ENCODE data around the gene PARD3. TPM values are rescaled to one million over a fixed set of nuclear protein-coding genes. Genes with fewer than 3 reads are reported as not detected.

Gene PARD3
- polyA plus RNA-seq, 3 donors from 2014 or later = 0.72 TPM; not detected in 2

DNA sequence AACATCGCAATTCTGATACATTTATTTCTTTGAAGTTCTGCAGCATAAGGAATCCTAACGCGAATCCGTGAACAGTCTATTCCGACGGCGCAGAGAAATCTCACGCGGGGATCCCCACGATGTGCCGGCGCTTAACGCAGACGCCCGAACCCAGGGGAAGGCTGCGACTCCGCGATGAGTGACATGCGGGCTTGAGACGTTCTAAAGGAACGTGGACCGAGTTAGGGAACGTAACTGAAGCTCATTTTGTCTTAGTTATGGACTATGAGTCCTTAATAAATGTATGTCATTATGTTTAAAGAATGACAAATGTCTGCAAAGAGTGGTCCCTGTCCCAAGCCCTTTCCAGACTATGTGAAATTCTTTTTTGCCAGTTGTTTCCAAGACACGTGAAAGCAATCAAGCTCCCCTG lies 995 bp upstream of the PARD3 start:
- no peak overlapping the region for H3K27ac Mint-ChIP-seq
- no peaks in the 10 kb centered on the region for H3K9me3 Mint-ChIP-seq
- H3K4me3 Mint-ChIP-seq = peak overlapping the region; percentile 52 to 64 (median 62)
- peaks cover 4 to 5% of the 10 kb centered on the region in 2 donors for H3K4me1 Mint-ChIP-seq
- no peaks in the 10 kb centered on the region for H3K36me3 Mint-ChIP-seq
- DNase-seq = no peak
- peaks cover 12 to 33% (median 21%) of the 10 kb centered on the region in 3 donors for H3K27me3 Mint-ChIP-seq (ENCODE audit: low read depth in 3 of 3)

DNA sequence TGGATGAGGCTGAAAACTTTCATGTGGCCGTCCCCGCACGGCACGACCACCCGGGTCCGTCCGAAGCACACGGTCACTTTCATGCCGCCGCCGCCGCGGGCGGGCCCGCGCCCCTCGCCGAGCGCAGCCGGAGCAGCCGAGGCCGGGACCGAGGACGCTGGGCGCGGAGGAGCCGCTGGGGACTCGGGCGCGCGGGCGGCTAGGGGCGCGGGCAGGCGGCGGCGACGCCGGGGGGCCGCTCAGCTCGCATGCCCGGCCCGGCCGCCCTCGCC lies 247 bp downstream of the PARD3 start:
- Mint-ChIP-seq H3K36me3 (no peaks in the 10 kb centered on the region), H3K27me3 (ENCODE audit: low read depth in 3 of 3) (peaks cover 13 to 35% (median 24%) of the 10 kb centered on the region in 3 donors)

DNA sequence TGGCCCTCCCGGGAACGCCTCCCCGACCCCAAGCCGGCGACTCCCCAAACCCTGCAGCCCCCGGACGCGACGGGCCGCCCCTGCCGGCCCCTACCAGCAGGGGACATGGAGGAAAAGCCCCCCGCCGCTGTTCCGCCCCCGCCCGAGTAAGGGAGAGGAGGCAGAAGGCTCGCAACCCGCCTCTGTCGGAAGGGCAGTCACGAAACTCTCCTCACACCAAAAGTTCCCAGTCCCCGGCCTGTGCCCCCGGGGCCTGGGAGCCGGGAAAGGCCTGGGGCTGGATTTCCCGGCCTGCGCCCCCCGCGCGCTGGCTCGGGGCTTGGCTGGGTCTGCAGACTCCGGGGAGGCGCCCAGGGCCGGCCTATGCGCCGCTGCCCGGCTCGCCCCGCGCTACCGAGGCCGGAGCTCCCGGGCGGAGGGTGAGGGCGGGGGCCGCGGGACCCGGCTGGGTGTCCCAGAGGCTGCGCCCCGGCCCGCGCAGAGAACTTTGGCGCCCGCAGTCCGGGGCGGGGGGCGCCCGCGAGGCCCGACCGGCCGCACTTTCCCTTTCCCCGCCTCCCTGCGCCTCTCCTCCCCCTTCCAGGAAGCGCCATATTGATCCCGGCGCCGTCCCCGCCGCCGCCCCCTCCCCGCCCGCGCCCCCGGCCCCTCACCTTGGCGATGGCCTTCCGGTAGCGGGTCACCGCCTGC lies 728 bp downstream of the PARD3 start:
- H3K9me3 Mint-ChIP-seq = no peaks in the 10 kb centered on the region
- H3K27me3 Mint-ChIP-seq (ENCODE audit: low read depth in 3 of 3) = peaks cover 13 to 35% (median 24%) of the 10 kb centered on the region in 3 donors
- H3K4me3 Mint-ChIP-seq = peak overlapping the region in 2 of 5 donors; percentile 44 to 54
- peaks cover 4 to 5% of the 10 kb centered on the region in 2 donors for H3K4me1 Mint-ChIP-seq
- no peak overlapping the region for H3K27ac Mint-ChIP-seq
- H3K36me3 Mint-ChIP-seq = no peaks in the 10 kb centered on the region
- DNase-seq = no peak

More for the DNA sequence above, 247 bp downstream of the PARD3 start:
- Mint-ChIP-seq H3K9me3 (no peaks in the 10 kb centered on the region), H3K4me3 (no peak overlapping the region), H3K27ac (no peak overlapping the region), H3K4me1 (peaks cover 4 to 5% of the 10 kb centered on the region in 2 donors)
- no peak for DNase-seq

DNA sequence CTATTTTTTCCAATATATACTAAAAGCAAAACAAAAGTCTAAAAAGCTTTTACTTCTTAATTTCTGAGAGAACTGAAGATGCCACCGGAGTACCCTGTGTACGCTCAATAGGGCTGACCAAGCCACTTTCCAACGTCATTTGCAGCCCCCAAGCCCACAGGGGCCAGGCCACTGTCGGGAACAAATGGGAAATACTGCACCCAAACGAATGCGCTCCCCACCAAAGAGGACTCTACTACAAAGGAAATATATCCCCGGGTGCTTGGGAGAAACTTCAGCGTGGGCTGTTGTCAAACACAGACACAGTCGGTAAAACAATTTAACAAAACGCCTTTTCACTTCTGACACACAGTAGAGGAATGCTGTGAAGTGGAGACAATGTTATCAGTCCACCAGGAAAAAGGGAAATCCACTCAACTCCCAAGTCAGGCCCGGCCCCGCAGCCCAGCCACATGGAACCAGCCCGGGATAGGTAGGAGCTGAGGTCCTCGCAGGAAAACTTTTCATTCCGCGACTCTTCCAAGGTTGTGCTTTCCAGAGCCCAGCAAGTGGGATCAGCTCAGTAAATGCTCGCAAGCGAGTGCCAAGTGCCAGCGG lies 1.4 kb downstream of the PARD3 start:
- peaks cover 4 to 5% of the 10 kb centered on the region in 2 donors for H3K4me1 Mint-ChIP-seq
- no peaks in the 10 kb centered on the region for H3K9me3 Mint-ChIP-seq
- peaks cover 17 to 35% (median 22%) of the 10 kb centered on the region in 3 donors for H3K27me3 Mint-ChIP-seq (ENCODE audit: low read depth in 3 of 3)
- no peak overlapping the region for H3K27ac Mint-ChIP-seq
- no peaks in the 10 kb centered on the region for H3K36me3 Mint-ChIP-seq
- H3K4me3 Mint-ChIP-seq = peak overlapping the region; percentile 36 to 54 (median 43)
- DNase-seq = no peak

DNA sequence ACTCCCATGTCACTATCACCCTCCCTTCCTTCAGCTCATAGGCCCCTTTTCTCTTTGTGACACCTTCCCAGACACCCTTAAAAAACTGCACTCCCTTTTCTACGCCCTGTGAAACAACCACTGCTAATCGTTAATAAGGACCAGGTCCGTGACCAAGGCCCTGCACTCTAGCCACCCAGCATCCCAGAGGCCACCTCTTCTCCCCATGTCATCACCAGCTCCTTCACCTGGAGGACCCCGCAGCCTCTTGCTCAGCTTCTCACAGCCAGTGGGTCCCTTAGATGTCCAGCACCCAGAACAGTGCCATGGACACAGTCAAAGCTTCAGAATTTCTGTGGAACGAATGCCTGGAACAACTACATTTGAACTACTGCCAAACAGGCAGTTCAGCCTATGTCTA lies 2.3 kb downstream of the PARD3 start:
- H3K36me3 Mint-ChIP-seq = no peaks in the 10 kb centered on the region
- H3K9me3 Mint-ChIP-seq = no peaks in the 10 kb centered on the region
- no peak overlapping the region for H3K27ac Mint-ChIP-seq
- no peak for DNase-seq
- peaks cover 4 to 5% of the 10 kb centered on the region in 2 donors for H3K4me1 Mint-ChIP-seq
- H3K27me3 Mint-ChIP-seq (ENCODE audit: low read depth in 3 of 3) = peaks cover 17 to 35% (median 20%) of the 10 kb centered on the region in 3 donors
- H3K4me3 Mint-ChIP-seq = peak overlapping the region in 1 of 5 donors; percentile 22

DNA sequence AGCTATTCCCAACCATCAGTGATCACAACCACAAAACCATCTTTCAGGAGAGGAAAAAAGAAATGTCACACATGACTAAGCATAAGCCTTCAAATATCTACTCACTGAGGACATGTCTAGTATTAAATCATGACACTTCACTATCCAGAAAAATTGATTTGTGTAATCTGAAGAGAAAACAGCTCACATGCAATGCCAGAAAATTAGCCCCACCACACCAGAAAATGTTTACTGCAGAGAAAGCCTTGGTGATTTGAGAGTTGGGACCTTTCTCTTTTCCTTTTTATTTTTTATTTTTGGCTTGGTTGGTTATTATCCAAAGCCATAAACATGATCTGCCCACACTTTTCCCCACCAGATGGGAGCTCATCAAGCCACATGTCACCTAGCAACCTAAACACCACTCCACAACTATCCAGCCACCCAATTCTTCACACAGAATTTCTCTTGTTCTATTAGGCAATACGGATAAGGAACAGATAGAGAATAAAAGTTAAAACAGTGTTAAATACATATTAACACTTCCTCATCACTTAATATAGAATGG lies 3.1 kb downstream of the PARD3 start:
- Mint-ChIP-seq H3K4me1 (peaks cover 4 to 5% of the 10 kb centered on the region in 2 donors), H3K27me3 (ENCODE audit: low read depth in 3 of 3) (peaks cover 17 to 32% (median 18%) of the 10 kb centered on the region in 3 donors), H3K4me3 (no peak overlapping the region), H3K36me3 (no peaks in the 10 kb centered on the region), H3K9me3 (no peaks in the 10 kb centered on the region), H3K27ac (no peak overlapping the region)
- no peak for DNase-seq

DNA sequence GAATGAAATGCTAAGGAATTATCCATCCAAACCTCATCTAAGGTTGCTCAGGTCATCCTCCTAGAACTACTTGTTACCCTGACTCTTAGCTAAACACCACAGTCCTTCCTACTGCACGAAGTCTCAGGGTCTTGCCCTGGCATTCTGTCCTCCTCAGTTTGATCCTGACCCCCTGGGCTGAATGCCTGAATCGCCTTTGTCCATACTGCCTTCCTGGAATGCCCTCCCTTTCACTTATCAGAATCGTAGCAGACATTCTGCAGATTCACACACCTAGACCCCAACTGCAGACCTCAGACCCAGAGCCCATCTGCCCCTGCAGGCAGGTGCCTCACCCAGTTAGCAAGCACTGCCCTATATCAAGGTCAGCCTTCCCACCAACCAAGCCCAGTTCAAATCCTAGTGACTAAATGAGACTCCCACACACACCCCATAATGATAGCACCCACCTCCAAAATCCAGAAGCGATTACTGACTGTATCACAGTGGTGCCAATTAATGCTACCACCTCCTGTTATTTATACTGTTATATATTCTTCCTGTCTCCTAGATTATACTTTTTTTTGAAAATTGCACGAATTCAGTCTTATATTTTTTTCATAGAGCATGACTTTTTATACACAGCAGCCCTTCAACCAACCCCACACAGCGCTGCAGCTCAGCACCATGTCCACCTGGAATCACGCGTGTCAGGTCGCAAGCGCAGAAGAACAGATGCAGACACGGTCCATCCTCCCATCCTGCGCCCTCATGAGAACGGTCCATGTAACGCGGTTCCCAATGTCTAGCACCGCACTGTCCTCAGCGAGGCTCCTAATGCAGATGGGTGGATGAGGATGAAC lies 3.7 kb downstream of the PARD3 start:
- peaks cover 4 to 5% of the 10 kb centered on the region in 2 donors for H3K4me1 Mint-ChIP-seq
- no peaks in the 10 kb centered on the region for H3K9me3 Mint-ChIP-seq
- no peaks in the 10 kb centered on the region for H3K36me3 Mint-ChIP-seq
- H3K27ac Mint-ChIP-seq = no peak overlapping the region
- H3K4me3 Mint-ChIP-seq = no peak overlapping the region
- no peak for DNase-seq
- peaks cover 12 to 27% (median 13%) of the 10 kb centered on the region in 3 donors for H3K27me3 Mint-ChIP-seq (ENCODE audit: low read depth in 3 of 3)

DNA sequence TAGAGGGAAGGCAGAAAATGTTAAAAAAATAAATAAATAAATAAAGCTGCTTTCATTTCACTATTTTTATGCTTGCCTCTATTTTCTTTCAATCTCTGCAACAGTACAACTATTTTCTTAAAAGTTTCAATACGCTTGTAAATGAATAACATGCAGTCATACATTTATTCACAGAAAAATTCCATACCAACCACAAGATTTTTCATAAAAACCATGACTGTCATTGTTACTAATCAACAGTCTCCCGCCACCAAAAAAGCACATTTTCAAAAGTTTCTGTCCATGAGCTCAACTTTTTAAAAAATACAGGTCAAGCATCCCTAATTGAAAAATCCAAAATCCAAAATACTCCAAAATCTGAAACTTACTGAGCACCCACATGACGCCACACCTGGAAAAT lies 5.3 kb downstream of the PARD3 start:
- no peaks in the 10 kb centered on the region for H3K9me3 Mint-ChIP-seq
- H3K4me1 Mint-ChIP-seq = no peaks in the 10 kb centered on the region
- no peaks in the 10 kb centered on the region for H3K36me3 Mint-ChIP-seq
- H3K27ac Mint-ChIP-seq = no peak overlapping the region
- H3K27me3 Mint-ChIP-seq (ENCODE audit: low read depth in 3 of 3) = peaks cover 9 to 22% (median 9%) of the 10 kb centered on the region in 3 donors
- no peak overlapping the region for H3K4me3 Mint-ChIP-seq
- DNase-seq = no peak

DNA sequence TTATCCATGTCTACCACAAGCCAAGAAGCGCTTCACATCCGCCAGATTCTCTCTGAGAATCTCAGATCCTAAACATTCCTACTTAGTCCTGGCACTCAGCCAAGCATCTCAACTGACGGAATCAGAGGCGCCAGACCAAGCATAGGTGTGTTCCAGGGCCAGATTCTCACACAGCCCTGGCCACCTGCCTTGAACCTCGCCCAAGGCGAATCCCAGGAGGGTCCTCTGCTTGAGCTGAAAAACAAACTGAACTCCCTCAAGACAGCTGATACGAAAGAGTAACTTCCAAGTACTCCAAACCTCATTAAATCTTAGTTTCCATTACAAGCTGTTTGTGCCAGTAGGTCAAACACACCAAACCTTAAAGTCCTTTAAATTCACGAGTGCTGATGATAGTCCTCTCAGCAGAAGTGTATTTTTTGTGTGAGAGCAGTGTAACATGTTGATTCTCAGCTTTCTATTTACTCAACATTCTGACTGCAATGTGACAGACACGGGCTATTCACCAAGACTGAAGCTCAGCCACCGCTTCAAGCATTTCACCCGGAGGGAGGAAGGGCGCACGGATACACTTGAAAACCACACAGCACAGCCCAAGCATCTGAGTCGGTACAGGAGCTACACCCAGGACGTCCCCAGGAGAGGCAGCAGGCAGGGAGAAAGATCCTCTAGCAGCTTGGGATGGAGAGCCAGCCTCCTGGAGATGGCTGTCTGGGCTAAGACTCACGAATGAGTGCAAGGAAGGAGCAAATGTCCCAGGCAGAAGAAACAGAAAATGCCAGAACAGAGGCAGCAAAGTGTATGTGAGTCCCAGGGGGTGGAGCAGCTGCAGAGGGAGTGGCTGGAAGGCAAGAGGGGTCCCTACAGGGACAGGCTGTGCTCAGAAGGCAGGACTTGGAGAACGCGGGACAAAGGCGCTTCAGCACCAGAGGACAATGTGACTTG lies 6.0 kb downstream of the PARD3 start:
- no peak overlapping the region for H3K27ac Mint-ChIP-seq
- H3K36me3 Mint-ChIP-seq = no peaks in the 10 kb centered on the region
- H3K27me3 Mint-ChIP-seq (ENCODE audit: low read depth in 3 of 3) = peaks cover 9 to 22% (median 9%) of the 10 kb centered on the region in 3 donors
- no peaks in the 10 kb centered on the region for H3K9me3 Mint-ChIP-seq
- H3K4me3 Mint-ChIP-seq = no peak overlapping the region
- DNase-seq = no peak
- no peaks in the 10 kb centered on the region for H3K4me1 Mint-ChIP-seq

DNA sequence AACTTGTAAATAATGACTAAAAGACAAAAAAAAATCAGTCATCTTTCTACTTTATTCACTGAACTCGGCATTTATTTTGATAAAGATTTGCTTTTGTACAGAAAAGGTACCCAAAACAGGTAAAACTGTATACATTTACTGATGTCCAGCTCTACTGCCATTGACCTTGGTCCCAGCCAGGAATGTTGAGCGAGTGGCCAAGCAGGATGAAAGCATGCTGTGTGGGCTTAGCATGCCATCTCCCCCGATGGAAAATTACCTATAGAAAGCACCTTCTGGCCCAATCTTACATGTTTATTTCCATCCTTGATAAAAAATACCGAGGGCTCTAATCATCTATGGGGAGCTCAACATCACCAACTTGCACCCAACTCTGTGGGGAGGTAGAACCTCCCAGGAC lies 6.8 kb downstream of the PARD3 start:
- Mint-ChIP-seq H3K9me3 (no peaks in the 10 kb centered on the region), H3K27ac (no peak overlapping the region), H3K27me3 (ENCODE audit: low read depth in 3 of 3) (peaks cover 7 to 16% (median 9%) of the 10 kb centered on the region in 3 donors), H3K4me3 (no peak overlapping the region), H3K4me1 (no peaks in the 10 kb centered on the region), H3K36me3 (no peaks in the 10 kb centered on the region)
- no peak for DNase-seq

DNA sequence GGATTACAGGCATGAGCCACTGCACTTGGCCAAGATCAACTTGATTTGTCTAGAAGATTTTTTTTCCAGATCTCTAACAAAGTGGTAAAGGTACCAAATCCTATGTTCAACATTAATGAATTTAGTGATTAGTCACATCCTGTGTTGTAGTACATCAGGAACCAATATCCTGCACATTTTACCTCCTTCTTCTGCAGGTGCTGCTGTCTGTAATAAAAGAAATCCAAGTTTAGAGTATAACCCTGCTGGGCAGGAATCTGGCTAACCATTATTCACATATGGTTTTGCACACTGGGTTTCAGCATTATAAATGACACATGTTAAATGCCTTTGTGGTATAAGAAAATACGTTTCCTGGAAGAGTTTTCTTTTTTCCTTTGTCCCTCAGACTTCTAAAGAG lies 10.8 kb downstream of the PARD3 start:
- no peak overlapping the region for H3K27ac Mint-ChIP-seq
- no peaks in the 10 kb centered on the region for H3K4me1 Mint-ChIP-seq
- H3K9me3 Mint-ChIP-seq = no peaks in the 10 kb centered on the region
- H3K36me3 Mint-ChIP-seq = no peaks in the 10 kb centered on the region
- no peak for DNase-seq
- peaks cover 0 to 3% (median 3%) of the 10 kb centered on the region in 3 donors for H3K27me3 Mint-ChIP-seq (ENCODE audit: low read depth in 3 of 3)
- no peak overlapping the region for H3K4me3 Mint-ChIP-seq

DNA sequence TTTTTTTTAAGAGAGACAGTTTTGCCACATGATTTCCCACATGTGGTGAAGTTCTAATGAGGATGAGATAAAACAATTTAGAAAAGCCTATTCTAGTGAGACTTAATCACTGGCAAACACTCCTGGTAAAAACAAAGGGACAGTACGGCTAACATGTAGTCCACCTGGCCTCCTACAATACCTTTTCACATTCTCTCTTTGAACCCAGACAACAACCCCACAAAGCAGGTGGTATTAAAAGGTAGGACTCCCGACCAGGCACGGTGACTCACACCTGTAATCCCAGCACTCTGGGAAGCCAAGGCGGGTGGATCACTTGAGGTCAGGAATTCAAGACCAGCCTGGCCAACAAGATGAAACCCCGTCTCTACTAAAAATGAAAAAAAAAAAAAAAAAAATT lies 12.4 kb downstream of the PARD3 start:
- Mint-ChIP-seq H3K4me1 (no peaks in the 10 kb centered on the region), H3K9me3 (peaks cover 0 to 4% (median 0%) of the 10 kb centered on the region in 6 donors), H3K4me3 (no peak overlapping the region), H3K27ac (no peak overlapping the region), H3K36me3 (no peaks in the 10 kb centered on the region), H3K27me3 (ENCODE audit: low read depth in 3 of 3) (peaks cover 0 to 4% (median 0%) of the 10 kb centered on the region in 3 donors)
- no peak for DNase-seq

DNA sequence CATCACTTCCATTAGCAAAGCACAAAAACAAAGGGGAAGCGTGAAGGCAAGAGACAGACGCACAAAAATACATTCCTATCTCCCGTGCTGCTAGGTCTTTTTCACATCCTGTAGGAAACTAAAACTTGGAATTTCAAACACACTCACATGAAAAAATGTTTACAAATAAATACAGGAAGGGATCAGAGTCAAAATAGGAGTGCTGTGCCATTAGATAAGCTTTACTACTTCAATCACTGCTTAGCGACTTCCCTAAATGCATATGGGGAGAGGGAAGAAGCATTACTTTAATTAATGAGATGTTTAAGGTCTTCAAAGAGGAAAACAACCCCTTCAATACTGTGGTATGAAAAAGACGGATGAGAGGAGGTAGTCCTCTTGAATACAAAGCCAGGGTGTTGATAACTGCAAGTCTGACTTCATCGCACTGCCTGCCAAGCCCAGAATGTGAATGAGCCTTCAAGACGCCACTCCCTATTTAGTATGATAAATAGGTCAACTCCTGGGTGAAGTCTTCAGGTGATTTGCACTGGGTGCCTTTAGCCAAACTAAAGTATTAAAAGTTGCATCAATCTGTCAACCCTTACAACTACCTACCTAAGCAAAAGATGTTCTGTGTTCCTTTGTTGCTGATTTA lies 13.9 kb downstream of the PARD3 start:
- DNase-seq = no peak
- H3K9me3 Mint-ChIP-seq = peaks cover 0 to 4% (median 0%) of the 10 kb centered on the region in 6 donors

More for the DNA sequence above, 13.9 kb downstream of the PARD3 start:
- Mint-ChIP-seq H3K4me1 (no peaks in the 10 kb centered on the region), H3K36me3 (no peaks in the 10 kb centered on the region), H3K4me3 (no peak overlapping the region), H3K27ac (no peak overlapping the region), H3K27me3 (ENCODE audit: low read depth in 3 of 3) (peaks cover 0 to 7% (median 0%) of the 10 kb centered on the region in 3 donors)
